IPS-18c (cell line): ENCODE measurements around the gene LRRC25.

Source experiments
- H3K4me3 ChIP-seq: 2 replicates; pipeline ENCODE4 v1.7.0; 2013; ENCODE audit warnings: low read depth, mild to moderate bottlenecking, low read length, moderate library complexity; ENCODE audit not compliant: insufficient read depth
- H3K9me3 ChIP-seq: one replicate; pipeline ENCODE4 v1.6.1; 2013; ENCODE audit warnings: mild to moderate bottlenecking, low read length, moderate library complexity; ENCODE audit not compliant: control insufficient read depth, insufficient read depth

LRRC25 gene

DNA sequence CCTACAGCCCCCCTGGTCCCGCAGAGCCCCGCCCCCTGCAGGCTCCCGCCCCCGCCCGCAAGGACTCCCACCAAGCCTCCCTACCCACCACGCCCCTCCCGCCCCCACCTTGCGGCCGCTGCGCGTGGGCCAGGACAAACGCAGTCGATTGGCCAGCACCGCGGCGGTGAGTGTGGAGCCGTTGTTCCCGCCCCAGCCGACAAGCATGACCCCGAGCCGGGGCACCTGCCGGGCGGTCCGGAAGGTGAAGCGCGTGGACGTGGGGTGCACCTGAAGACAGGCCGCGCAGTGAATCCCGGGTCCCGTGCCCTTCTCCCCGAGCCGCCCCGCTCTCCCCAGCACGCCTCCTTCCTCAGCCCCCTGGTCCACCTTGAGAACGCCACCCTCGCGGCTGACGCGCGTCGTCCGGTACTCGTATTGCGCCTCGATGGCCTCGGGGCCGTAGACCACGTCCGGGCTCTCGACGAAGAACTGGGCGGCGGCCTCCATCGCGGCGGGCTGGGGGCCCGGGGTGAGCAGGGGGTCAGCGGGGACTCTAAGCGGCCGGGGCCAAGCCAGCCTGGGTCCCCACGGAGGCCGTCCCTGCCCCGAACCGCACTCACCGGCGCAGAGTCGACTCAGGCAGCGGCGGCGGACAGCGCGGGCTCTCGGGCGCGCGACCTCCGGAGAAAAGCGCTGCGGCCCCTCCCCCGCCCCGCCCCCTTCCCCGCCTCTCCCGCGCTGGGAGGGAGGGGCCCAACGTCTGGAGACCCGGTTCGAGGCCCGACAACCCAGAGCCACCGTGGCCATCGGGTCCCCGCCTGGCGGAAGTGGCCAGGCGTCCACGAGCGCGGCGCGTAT lies 40.3 kb upstream of the LRRC25 start, which contains the start of gene ISYNA1:
TSS of gene ISYNA1 (minus strand) at position 643 of the 840 bp plus-strand sequence. CDS start at position 489, 154 bp downstream.
- H3K4me3 ChIP-seq, result peak within 1 kb of the TSS; percentile 81
- H3K9me3 ChIP-seq, result peaks cover 2% of the 10 kb centered on the region

DNA sequence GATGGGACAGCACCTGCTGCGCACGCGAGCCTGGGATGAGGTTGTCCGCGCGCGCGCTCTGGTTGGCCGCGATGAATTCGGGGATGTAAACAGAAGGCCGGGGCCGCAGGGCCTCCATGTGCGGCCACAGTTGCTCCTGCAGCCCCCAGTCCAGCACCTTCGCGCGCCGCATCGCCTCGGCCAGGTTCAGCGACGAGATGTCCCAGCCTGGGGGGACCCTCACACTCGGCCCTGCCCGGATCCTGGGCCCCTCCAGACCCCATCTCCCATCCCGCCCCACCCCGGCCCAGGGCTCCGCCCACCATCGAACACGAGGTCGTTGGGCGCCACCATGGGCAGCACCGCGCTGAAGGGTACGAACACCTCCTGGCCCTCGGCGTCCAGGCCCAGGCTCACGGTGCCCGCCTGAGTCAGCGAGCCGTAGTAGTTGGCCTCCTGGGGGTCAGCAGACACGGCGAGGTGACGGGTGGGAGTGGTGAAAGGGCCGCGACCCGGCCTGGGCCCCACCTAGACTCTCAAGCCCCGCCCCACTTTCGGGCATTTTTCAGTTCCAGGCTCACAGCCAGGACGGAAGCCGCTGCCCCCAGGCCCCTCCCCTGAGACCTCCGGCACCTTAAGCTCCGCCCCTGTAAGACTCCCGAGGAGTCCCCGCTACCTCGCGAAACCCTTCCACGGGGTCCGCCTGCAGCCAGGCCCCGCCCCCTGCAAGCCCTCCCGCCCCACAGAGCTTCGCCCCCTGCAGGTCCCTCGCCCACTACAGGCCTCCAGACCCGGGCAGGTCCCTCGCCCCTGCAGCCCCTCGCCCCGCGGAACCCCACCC lies 39.5 kb upstream of the LRRC25 start:
- H3K9me3 ChIP-seq, result peaks cover 2% of the 10 kb centered on the region
- H3K4me3 ChIP-seq, result peak overlapping the region; percentile 81

DNA sequence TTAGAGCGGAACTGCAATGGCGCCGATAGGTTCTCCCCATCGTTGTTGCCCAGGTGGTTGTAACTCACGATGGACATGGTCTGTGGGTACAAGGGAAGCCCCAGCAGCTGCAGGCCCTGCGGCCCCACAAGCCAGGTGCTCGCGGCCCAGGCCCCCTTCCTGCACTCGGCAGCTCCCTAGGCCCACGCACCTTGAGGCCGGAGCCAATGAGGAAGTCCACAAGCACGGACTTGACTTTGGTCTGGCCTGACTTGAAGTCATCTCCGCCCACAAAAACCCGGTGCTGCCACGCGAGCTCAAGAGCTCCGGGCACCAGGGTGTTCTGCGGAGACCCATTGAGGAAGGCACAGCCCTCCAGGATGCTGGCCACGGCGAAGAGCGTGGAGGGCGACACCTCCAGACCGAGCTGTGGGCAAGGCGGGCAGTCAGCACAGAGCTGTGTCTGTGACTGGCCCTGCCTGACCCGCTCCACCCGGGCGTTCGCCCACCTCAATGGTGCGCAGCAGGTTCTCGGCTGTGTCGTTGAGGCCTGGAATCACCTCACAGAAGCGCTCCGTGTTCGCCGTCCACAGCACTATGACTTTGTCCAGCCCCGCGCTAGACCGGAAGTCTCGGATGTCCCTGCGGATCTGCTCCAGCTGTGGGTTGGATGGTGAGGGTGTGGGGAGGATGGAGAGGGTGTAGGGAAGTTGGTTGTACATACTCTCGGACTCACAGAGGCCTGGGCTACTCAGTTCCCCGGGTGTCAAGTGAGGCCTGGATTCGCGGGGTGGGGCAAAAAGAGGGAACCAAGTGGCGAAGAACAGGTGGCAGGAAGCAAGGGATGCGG lies 38.6 kb upstream of the LRRC25 start:
- Histone ChIP-seq H3K9me3 (peaks cover 2% of the 10 kb centered on the region), H3K4me3 (peak overlapping the region; percentile 81)

DNA sequence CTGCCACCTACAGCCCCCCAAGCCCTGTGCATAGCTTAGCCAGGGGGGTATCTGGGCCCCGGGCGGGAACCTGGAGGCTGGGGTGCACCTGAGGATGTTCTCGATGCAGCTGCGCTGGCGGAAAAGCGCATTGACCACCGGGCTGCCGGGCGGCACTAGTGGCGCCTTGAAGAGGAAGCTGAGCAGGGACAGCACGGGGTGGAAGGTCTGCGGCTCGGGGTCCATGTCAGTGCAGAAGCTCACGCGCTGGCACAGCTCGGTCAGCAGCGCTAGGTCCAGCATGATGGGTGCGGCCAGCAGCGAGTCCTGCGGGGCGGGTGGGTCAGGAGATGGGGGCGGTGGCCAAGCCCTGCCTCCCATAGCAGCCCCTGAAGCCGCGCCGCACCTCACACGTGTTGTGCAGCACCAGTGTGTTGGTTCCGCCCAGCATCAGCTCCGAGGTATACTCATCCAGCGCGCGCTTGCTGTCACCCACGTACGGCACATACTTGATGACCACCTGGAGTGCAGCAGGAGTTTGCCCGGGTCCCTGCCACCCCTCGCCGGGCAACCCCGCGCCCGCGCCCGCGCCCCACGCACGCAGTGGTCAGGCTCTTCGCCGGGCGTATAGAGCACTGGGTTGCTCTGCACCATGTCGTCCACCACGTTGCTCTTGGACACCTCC lies 37.9 kb upstream of the LRRC25 start:
- H3K4me3 ChIP-seq, result no peak overlapping the region

DNA sequence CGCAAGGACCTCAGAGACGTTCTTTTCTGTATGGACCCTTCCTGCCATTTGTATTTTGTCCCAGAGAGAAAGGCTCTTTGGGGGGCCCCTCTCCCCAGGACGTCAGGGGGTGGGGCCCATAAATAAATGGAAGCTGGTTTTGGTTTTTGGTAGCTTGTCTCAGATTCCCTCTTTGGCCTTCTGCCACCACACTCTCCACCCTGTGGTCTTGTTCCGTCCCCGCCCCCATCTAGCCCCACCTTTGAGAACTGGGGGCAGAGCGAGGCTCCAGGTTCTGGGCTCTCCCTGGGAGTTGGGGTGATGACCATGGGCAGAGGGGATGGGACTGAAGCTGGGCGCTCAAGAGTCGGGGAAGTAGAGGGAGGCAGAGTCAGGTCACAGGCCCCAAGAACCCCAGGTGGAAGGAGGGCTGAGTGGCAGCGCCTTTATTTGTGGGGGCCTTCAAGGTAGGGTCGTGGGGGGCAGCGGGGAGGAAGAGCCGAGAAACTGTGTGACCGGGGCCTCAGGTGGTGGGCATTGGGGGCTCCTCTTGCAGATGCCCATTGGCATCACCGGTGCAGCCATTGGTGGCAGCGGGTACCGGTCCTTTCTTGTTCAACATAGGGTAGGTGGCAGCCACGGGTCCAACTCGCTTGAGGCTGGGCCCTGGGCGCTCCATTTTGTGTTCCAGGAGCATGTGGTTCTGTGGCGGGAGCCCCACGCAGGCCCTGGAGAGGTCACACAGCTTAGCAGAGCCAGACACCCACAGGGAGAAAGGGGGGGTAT lies 37.2 kb upstream of the LRRC25 start:
- Histone ChIP-seq H3K4me3 (no peak overlapping the region; the same call in 1 of the 2 replicates), H3K9me3 (no peaks in the 10 kb centered on the region)

More for the DNA sequence above, 37.9 kb upstream of the LRRC25 start:
- no peaks in the 10 kb centered on the region for H3K9me3 ChIP-seq

DNA sequence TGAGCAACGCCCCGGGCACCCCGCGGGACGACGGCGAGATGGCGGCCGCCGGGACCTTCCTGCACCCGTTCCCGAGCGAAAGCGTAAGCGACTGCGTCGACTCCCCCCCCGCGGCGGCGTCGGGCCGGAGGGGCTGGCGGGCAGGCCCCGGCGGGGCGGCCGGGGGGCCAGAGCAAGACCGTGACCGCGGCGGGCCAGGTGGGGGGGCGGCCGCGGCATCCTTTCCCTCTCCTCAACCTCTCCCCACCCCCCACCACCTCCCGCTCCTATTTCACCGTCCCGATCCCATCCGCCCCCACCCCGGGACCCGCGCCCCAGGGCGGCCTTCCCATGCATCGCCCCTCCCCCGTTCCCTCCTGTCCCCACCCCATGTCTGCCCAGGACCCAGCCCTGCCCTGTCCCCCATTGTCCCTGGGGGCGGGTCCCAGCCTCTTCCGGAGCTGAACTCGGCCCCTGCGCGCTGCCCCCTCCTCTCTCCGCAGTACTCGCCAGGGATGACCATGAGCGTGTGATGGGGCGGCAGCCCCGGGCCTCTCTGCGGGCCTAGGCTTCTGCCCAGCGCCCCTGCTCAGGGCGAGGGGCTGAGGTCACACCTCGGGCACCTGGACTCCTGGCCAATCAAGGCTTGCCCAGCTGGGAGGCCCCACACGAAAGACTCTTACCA lies 36.4 kb upstream of the LRRC25 start:
- Histone ChIP-seq H3K9me3 (no peaks in the 10 kb centered on the region), H3K4me3 (peak overlapping the region; percentile 34; the same call in 1 of the 2 replicates)

DNA sequence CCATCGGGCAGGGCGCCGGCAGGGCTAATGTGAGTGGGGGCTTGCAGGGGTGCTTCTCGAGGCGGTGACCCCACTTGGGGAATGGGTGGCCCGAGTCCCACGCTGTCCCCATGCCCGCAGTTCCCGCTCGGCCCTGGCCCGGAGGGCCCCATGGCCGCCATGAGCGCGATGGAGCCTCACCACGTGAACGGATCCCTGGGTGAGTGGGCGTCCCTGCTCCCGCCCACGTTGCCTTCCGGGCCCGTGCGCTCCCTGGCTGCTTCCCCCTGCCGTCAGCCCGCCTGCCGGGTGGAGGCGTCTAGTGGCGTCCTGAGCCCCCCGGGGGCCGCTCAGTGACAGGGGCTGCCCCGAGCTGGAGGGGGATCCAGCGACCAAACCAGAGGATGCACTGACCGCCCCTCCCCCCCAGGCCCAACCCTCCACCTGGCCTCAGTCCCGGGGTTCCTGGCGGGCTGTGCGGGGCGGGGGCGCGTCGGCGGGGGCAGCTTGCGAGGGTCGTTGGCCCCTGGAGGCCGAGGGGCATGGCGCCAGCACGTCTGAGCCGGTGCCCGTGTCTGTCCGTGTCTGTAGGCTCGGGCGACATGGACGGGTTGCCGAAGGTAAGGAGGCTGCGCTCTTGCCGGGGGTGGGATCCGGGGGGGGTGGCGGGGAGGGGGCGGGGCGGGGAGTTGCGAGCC lies 35.7 kb upstream of the LRRC25 start:
- no peaks in the 10 kb centered on the region for H3K9me3 ChIP-seq
- H3K4me3 ChIP-seq, result peak overlapping the region; percentile 58

DNA sequence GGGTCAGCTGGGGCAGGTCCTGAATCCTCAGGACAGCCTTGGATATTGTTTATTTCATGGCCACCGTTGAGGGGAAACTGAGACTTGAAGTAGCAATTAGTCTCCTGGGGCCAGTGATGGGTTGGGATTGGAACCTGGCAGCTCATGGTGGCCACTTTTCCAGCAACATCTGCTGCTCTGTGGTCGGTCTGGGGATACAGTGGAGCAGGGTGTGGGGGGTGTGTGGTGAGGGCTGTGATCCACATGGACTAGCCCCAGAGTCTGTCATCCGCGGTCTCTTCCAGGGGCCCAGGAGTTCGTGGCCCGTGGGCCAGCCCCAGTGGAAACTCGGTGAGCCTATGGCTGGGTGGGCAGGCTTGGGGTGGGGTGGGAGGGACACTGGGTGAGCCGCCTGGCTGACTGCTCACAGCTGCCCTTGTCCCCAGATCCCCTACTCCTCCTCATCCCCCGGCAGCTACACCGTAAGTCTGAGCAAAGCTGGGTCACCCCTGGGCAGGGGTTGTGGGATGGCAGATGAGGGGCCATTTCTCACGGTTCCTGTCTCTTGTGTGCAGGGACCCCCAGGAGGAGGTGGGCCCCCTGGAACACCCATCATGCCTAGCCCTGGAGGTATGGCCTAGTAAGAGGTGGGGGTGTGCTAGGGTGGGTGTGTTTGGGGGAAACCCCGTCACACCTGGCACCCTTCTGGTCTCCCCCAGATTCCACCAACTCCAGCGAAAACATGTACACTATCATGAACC lies 35.0 kb upstream of the LRRC25 start:
- peak overlapping the region; percentile 58 for H3K4me3 ChIP-seq
- H3K9me3 ChIP-seq, result no peaks in the 10 kb centered on the region

DNA sequence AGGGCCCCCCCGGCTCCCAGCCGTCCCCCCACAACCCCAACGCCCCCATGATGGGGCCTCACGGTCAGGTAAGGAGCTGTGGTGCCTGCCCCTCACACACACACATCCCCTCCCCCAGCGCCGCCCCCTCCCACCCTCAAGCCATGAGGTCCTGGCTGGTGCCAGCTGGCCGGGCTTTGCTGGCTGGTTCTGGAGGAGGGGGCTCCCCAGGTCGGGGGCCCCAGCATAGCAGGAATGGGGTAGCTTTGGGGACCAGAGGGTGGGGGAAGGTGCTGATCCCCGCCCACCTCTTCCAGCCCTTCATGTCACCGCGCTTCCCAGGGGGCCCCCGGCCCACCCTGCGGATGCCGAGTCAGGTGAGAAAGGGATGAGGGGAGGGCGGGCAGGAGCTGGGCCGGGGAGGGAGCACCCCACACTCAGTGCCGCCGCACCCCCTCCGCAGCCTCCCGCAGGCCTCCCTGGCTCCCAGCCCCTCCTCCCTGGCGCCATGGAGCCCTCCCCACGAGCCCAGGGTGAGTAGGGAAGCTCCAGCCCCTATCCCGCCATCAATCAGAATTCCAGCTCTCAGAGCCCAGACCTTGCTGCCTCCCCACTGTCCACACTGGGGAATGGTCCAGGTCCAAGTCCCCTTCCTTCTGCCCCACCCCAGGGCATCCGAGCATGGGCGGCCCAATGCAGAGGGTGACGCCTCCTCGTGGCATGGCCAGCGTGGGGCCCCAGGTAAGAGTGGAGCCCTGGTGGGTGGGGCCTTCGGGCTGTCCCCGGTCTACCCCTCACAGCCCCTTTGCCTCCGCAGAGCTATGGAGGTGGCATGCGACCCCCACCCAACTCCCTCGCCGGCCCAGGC lies 34.2 kb upstream of the LRRC25 start:
- Histone ChIP-seq H3K9me3 (no peaks in the 10 kb centered on the region), H3K4me3 (no peak overlapping the region; the same call in 1 of the 2 replicates)

DNA sequence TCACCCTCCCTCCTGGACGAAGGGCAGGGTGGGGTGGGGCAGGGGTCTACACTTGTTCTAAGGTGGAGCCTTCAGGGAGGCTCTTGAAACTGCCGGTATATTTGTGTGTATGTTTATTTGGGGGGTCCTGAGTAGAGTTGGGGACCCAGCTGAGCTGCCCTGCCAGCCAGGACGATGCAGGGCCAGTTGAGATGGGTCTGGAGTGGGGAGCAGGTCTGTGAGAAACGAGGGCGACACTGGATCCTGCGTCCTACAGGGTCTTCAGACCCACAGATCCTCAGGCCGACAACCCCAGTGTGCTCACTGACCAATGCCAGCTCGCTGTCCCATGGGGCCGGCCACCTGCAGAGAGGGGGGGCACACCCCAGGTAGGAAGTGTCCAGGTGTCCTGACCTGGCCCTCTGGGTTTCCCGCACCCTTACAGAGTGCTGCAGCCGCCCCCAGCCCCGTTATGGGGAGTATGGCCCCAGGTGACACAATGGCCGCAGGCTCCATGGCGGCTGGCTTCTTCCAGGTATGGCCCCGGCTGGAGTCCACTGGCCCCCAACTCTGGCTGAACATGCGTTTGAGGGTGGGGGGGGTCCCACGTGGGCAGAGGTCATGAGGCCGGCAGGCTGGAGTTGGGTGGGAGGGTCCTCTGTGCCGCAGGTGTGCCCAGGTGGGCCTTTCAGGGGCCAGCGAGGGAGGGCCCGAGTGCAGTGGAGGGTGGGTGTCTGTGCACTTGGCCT lies 33.2 kb upstream of the LRRC25 start:
- no peaks in the 10 kb centered on the region for H3K9me3 ChIP-seq
- no peak overlapping the region for H3K4me3 ChIP-seq

DNA sequence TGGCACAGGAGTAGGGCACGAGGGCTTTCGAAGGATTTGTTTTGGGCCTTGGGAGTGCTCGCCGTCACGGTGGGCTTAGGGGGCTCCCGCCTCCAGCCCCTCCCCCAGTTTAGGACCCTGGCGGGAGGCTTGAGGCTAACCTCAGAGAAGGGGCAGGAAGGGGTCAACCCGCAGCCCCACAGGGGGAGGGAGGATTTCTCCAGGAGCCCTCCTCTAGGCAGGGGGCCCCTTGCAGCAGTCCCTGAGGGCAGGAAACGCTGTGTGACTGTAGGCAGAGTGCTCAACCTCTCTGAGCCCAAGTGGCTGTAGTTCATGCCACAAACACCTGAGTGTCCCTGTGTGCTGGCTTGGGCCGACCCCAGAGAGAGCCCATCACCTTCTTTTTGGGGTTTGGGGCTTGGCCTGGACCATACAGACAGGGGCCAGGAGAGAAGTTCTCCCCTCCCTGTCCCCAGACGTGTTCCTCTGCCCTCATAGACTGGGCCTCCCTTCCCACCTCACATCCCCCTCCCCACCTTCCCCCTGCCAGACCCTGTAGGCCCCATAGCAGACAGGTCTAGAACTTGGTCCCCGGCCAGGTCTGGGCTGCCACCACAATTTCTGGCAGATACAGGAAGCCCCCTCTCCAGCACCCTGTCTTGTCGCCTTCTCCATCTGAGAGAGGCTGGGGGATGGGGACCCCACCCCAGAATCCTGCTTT lies 32.4 kb upstream of the LRRC25 start:
- H3K9me3 ChIP-seq, result no peaks in the 10 kb centered on the region
- H3K4me3 ChIP-seq, result peak overlapping the region; percentile 71

DNA sequence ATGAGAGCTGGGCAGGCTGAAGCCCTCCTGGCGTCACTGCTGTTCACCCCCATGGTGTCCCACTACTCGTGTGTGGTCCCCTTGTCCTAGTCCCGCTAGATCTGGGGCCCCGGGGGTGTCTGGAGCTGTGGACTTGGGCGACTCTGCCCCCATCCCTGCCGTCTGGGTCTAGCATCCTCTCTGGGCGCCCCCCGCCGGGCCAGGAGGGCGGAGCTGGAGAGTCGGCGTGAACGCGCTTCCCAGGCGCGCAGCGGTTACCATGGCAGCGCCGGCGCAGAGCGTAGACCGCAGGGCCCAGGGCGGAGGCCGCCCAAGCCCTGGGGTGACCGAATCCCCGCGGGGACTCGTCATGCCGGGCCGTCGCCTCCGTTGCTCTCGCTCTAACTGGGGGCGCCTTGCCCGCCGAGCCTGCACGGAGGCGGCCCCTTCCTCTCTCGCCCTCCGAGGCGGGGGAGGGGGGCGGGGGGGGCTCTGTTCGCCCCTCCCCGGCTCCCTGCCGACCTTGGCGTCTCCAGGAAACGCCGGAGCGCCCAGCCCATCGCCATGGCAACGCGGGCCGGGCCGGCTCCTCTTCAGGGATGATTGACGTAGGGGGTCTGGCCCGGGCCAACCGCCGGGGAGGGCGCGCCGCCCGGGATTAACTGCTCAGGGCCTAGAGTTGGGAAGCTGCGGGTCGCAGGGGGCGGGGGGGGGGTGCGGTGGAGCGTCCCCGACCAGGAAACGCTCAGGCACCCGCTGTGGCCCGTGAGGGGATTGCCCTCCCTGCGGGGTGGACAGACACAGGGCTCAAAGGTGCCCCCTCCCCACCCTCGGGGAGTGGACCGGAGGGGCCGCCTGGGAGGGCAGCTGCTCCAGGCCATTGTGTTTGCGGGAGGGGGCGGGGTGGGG lies 31.6 kb upstream of the LRRC25 start:
- Histone ChIP-seq H3K4me3 (peak overlapping the region; percentile 71), H3K9me3 (no peaks in the 10 kb centered on the region)
